ENCODE measurements around the gene EFNA3. TPM values are rescaled to one million over a fixed set of nuclear protein-coding genes. Genes with fewer than 3 reads are reported as not detected.

EFNA3 gene
- total RNA-seq, 4 donors from 2014 or later, result 0.91 to 1.7 (median 1.7) TPM; not detected in 1

DNA sequence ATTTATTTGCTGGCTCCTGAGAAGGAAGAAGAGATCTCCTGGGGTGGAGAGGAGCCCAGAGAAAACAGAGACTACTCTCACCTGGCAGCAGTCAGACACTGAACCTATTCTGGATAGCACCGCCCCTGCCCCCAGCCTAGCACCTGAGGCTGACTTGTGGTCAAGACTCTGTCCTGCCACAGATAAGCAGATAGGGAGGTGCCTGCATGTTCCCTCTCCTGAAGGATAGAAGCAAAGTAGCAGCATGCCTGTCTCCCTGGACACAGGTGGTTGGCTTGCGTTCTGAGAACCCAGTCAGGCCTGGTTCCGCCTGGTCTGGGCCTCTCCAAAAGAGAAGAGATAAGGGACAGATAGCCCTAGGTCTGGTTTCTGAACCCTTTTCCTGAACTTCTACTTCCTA lies 1.3 kb upstream of the EFNA3 start:
- Histone ChIP-seq H3K4me3 (no peak overlapping the region), H3K4me1 (peaks cover 37 to 43% (median 42%) of the 10 kb centered on the region in 4 donors), H3K36me3 (no peaks in the 10 kb centered on the region), H3K27ac (replicated peaks in 1 of 4) (no peak overlapping the region), H3K9me3 (no peaks in the 10 kb centered on the region), H3K27me3 (peaks cover 16 to 36% (median 33%) of the 10 kb centered on the region in 4 donors)
- TF ChIP-seq EP300 (IDR thresholded peaks at IDR 0.05), result no peak
- no peak for DNase-seq (ENCODE audit: extremely low spot score)
- intact Hi-C loops (cut with DNase I), result no loop called here
- WGBS, result 95% methylated on average over 3 of the region's 3 CpGs

GRCh38 chr1:155077758-155078445 lies 735 bp upstream of the EFNA3 start:
- Histone ChIP-seq H3K9me3 (no peaks in the 10 kb centered on the region), H3K27me3 (peaks cover 16 to 41% (median 38%) of the 10 kb centered on the region in 4 donors), H3K4me1 (peaks cover 43 to 48% (median 48%) of the 10 kb centered on the region in 4 donors), H3K36me3 (no peaks in the 10 kb centered on the region), H3K4me3 (peak overlapping the region in 1 of 4 donors; percentile 55), H3K27ac (replicated peaks in 1 of 4) (no peak overlapping the region)
- DNase-seq (ENCODE audit: extremely low spot score), result no peak
- no peak for TF ChIP-seq EP300 (IDR thresholded peaks at IDR 0.05)
- no peak for TF ChIP-seq POLR2A (IDR thresholded peaks at IDR 0.05; ENCODE audit: low read depth)
- TF ChIP-seq CTCF (IDR thresholded peaks at IDR 0.05), result no peak
- TF ChIP-seq POLR2AphosphoS5 (IDR thresholded peaks at IDR 0.05), result no peak
- 77% methylated on average over 3 of the region's 4 CpGs for WGBS
- intact Hi-C loops (cut with DNase I), result no loop called here

DNA sequence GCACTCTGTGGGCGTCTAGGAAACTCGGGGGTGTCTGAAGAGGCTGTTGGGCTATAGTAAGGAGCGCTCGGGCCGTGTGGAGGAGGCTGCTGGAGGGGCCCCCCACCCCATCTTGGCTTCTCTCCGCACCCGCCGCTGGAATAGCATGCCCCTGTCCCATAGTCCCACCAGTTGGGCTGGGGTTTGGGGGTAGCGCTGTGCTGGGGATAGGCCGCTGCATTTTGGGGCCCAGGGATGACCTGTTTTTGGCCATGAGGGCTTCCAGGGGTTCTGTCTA lies 511 bp downstream of the EFNA3 start:
- peaks cover 16 to 54% (median 50%) of the 10 kb centered on the region in 4 donors for H3K27me3 ChIP-seq
- H3K4me3 ChIP-seq, result peak overlapping the region; percentile 52 to 60 (median 55)
- H3K9me3 ChIP-seq, result no peaks in the 10 kb centered on the region
- no peak overlapping the region for H3K27ac ChIP-seq (replicated peaks in 1 of 4)
- no peak for TF ChIP-seq POLR2AphosphoS5 (IDR thresholded peaks at IDR 0.05)
- no peak for TF ChIP-seq POLR2A (IDR thresholded peaks at IDR 0.05; ENCODE audit: low read depth)
- TF ChIP-seq CTCF (IDR thresholded peaks at IDR 0.05), result no peak
- TF ChIP-seq EP300 (IDR thresholded peaks at IDR 0.05), result no peak
- DNase-seq (ENCODE audit: extremely low spot score), result no peak
- H3K36me3 ChIP-seq, result no peaks in the 10 kb centered on the region
- 4% methylated on average over 9 of the region's 10 CpGs for WGBS
- intact Hi-C loops (cut with DNase I), result no loop called here
- H3K4me1 ChIP-seq, result peaks cover 45 to 60% (median 51%) of the 10 kb centered on the region in 4 donors

DNA sequence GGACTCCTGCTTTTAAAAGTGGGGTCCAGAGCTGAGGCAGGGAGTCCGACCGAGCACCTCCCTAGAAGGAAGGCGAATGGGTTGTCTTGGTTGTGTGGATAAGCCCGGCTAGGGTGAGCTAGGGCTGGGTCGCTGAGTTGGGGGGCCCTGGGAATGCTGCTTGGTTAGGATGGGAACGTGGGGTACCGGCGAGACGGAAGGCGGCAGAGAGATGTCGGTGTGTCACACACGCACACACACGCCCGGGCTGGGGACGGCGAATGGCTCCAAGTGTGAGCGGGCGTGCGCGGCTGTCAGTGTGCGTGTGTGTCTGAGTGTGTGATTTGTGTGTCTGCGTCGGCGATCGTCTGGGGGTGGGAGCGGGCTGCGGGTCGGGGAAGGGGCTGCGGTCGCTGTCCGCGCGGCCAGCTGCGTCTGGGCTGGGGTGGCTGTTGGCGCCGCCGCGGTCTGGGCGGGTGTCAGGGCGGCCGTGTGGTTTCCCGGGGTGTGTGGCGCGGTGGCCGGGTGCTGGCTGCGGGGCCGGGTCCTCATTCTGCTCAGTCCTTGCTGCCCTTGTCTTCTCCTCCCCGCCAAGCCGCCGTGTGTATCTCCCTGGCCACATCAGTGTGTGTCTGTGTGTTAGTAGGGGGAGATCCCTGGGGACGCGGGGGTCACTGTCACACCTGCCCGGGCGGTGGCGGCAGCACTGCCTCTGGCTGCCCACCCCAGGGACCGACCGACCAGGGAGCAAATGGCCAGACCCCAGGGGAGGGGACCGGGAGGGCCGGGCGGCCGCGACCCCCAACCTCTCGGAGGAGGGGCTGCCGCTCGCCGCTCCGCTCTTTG lies 1.1 kb downstream of the EFNA3 start:
- Histone ChIP-seq H3K4me3 (peak overlapping the region; percentile 52 to 60 (median 55)), H3K4me1 (peaks cover 50 to 65% (median 56%) of the 10 kb centered on the region in 4 donors), H3K27ac (replicated peaks in 1 of 4) (no peak overlapping the region), H3K9me3 (no peaks in the 10 kb centered on the region), H3K27me3 (peaks cover 16 to 54% (median 52%) of the 10 kb centered on the region in 4 donors), H3K36me3 (no peaks in the 10 kb centered on the region)
- TF ChIP-seq POLR2AphosphoS5 (IDR thresholded peaks at IDR 0.05) (no peak), POLR2A (IDR thresholded peaks at IDR 0.05; ENCODE audit: low read depth) (no peak)
- intact Hi-C loops (cut with DNase I), result no loop called here
- DNase-seq (ENCODE audit: extremely low spot score), result no peak
- 6% methylated on average over 19 of the region's 67 CpGs for WGBS

- Histone ChIP-seq H3K27ac (replicated peaks in 1 of 4) (no peak overlapping the region), H3K9me3 (no peaks in the 10 kb centered on the region), H3K4me1 (peaks cover 52 to 69% (median 59%) of the 10 kb centered on the region in 4 donors), H3K36me3 (no peaks in the 10 kb centered on the region), H3K27me3 (peaks cover 16 to 54% (median 52%) of the 10 kb centered on the region in 4 donors), H3K4me3 (peak overlapping the region; percentile 32 to 60 (median 54))
- intact Hi-C loops (cut with DNase I), result no loop called here
- DNase-seq (ENCODE audit: extremely low spot score), result no peak
- WGBS, result 0% methylated on average over 5 of the region's 71 CpGs
- TF ChIP-seq EP300 (IDR thresholded peaks at IDR 0.05) (no peak), CTCF (IDR thresholded peaks at IDR 0.05) (no peak), POLR2A (IDR thresholded peaks at IDR 0.05; ENCODE audit: low read depth) (no peak), POLR2AphosphoS5 (IDR thresholded peaks at IDR 0.05) (no peak)
Observed at GRCh38 chr1:155080312-155081228, 1.9 kb downstream of the EFNA3 start.

All from esophagus muscularis mucosa (tissue), 4 donors.